ENCODE data around the gene PALM3.

DNA sequence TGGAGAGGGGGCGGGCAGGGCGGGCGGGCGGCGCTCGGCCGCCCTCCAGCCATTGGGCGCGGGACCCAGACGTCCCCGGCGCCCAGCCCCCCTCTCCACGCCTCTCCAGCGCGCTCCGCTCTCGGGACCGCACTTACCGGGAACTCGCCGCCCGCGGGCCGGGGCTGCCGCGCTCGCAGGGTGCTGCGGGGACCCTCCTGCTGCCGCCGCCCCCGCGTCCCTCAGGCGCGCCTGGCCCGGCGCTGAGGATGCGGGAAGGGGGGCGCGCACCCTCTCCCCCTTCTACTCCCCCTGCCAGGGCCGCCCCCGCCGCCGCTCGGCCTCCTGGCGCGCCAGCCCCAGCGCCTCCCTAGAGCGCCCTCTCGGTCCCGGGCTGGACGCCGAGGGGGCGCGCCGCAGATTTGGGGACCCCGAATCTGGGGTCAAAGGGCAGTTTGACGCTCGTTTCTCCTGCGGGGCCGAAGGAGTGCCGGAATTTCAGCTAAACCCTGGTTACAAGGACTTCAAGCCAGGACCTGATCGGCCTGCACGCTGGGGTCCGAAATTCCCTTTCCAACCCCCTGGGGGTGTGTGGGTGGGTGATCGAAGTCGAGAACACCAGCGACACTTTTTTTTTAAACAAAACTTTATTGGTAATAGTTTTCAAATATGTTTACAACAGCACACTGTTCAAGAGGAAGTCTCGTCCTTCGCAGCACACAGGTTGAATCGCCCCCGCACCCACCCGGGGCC, 29.4 kb upstream of the PALM3 start:
- TF ChIP-seq, protein P1, sequence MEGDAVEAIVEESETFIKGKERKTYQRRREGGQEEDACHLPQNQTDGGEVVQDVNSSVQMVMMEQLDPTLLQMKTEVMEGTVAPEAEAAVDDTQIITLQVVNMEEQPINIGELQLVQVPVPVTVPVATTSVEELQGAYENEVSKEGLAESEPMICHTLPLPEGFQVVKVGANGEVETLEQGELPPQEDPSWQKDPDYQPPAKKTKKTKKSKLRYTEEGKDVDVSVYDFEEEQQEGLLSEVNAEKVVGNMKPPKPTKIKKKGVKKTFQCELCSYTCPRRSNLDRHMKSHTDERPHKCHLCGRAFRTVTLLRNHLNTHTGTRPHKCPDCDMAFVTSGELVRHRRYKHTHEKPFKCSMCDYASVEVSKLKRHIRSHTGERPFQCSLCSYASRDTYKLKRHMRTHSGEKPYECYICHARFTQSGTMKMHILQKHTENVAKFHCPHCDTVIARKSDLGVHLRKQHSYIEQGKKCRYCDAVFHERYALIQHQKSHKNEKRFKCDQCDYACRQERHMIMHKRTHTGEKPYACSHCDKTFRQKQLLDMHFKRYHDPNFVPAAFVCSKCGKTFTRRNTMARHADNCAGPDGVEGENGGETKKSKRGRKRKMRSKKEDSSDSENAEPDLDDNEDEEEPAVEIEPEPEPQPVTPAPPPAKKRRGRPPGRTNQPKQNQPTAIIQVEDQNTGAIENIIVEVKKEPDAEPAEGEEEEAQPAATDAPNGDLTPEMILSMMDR (IDR thresholded peaks at IDR 0.05): peak in 2 of 3 donors; percentile 24 to 47
- TF ChIP-seq POLR2A (IDR thresholded peaks at IDR 0.05) (peak; percentile 72), EP300 (IDR thresholded peaks at IDR 0.05) (no peak)

All from ovary (tissue), 3 donors.